GF-D8 (cell line): Measurements from ENCODE around the gene PCDH1.

Source experiments
- DNase-seq: peaks from one replicate; lab custom pipeline; 2025; lab: John Stamatoyannopoulos, UW

The PCDH1 gene

DNA sequence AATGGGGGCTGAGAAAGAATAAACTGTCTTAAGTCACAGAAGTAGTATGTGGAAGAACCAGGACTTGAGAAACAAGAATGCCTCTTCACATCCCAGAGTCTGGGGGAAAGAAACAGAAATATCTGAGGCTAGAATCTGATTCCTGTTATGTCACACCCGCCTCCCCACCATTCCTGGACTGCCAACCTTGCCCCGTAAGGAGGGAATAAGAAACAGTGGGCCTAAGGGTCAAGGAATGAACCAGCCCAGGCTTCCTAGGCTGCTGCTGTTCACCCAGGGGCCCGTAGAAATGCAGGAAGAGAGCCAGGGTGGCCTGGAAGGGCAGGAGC lies 4.3 kb downstream of the PCDH1 start:
- no peak for DNase-seq

DNA sequence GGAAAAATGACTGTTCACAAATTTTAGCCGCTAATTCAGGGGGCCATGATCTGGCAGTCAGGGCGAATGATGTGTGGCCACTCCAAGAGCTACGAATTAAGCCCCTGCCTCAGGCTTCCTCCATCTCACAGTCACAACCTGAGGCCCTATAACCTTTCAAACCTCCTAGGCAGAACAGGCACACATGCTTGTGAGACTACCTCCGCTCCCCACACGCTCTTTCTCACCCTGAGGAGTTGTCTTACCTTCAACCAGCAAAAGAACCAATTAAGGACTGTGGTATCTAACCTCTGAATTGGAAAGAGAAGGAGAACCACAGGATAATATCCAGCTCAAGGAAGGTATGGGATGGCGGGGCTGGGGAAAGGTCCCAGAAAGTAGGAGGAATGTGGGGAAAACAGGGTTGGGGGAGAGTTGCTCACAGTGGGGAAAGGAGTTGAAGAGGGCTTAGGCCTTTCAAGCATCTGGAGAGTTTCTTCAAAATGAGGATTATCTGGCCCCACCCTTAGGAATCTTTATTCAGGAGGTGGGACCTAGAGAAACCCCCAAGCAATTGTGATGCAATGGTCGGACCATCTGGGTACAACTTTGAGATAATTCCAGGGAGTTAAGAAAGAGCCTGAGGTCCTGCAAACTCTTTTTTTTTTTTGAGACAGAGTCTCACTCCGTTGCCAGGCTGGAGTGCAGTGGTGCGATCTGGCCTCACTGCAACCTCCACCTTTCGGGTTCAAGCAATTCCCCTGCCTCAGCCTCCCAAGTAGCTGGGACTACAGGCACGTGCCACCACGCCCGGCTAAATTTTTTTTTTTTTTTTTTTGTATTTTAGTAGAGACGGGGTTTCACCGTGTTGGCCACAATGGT lies 5.5 kb downstream of the PCDH1 start:
- DNase-seq, result no peak

DNA sequence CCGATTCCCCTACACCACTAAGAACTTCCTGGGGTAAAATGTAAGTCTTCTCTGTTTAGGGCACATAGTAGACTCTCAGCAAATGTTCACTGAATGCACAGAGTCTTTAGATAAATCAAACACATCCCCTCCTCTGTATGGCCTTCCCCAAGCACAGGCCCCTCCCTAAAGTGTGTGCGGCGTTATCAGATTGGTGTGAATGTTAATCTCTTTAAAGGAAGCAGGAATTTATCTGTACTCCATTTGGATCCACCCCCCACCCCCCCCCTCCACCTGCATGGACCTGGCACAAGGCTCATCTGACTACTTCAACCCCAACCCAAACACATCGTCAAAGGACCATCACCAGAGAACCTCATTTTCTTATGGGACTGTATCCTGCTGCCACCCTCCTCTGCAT lies 6.3 kb downstream of the PCDH1 start:
- DNase-seq, result no peak

DNA sequence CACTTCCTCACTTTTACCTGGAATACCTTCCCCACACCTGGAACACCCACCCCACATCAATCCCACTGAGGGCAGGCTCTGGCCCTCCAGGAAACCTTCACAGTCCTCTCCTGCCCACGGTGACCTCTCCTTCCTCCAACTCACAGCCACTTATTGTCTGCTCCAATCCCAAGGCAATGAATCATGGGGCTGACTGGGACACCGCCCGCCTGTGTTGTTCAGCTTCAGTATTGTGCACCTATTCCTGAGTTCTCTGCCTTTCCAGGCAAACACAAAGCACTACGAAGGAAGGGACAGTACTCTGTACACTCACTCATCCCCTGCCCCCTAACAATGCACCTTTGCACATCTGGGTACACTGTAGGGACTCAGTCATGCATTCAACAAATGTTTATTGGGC lies 7.3 kb downstream of the PCDH1 start:
- DNase-seq, result no peak

DNA sequence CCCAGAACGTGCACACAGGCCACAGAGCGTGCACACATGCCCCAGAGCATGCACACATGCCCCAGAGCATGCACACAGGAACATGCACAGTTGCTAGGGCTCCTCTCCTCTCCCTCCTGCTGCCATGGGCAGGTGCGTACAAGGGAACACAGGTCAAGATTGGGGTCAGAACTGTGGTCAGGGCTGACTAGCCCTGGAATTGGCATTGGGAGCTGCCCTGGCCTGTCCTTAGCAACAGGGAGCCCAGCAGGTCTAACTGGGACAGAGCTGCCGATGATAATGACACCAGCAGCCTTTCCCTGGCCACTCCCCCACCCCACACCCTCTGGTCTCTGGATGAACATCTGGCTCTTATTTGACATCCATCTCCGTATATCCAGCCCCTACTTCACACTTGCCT lies 8.0 kb downstream of the PCDH1 start:
- no peak for DNase-seq

DNA sequence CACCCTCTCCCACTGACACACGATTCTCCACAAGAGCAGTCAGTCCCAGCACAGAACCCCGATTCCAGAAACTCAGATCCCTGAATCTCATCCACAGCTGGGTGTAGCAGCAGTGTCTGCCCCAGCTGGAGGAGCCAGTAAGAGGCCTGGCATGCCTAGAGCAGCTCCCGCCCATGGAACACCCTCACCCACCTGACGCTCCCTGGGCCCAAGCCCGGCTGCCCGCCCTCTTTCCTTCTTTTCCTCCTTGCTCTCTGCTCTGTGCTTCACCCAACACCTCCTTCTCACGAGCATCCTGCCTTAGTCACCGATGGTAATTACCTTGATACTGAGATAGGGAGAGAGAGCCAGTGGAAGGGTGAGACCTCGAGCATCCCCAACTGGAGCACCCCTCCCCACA lies 8.7 kb downstream of the PCDH1 start:
- DNase-seq, result no peak

DNA sequence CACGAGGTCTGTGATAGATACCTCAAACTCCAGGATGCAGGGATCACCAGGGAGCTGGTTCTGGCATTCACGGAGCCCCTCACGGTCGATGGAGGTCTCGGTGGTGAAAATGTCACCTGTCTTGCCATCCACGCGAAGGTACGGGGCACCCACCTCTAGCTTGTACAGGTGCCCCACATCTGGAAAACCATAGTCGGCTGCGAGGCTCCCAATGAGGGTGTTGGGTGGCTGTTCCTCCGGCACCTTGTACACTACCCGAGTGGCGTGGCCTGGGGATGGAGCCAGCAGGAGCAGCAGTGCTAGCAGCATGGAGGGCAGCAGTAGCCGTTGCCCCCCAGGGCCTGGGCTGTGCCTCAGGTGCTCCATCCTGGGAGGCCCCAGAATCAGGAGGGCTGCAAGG lies 9.2 kb downstream of the PCDH1 start:
- DNase-seq, result no peak

DNA sequence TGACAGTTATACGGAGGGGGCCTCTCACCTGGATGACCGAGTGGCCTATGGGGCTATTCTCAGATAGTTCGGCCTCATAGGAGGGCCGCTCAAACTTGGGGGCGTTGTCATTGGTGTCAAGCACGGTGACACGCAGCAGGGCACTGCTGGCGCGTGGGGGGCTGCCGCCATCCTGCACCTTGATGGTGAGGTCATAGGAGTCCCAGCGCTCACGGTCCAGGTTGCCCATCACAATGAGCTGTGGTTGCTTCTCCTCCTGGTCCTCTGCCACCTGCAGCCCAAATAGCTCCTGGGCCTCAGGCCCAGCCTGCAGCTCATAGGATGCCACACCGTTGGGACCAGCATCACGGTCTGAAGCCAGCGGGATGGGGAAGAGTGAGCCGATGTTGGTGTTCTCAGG lies 9.7 kb downstream of the PCDH1 start:
- DNase-seq, result no peak

DNA sequence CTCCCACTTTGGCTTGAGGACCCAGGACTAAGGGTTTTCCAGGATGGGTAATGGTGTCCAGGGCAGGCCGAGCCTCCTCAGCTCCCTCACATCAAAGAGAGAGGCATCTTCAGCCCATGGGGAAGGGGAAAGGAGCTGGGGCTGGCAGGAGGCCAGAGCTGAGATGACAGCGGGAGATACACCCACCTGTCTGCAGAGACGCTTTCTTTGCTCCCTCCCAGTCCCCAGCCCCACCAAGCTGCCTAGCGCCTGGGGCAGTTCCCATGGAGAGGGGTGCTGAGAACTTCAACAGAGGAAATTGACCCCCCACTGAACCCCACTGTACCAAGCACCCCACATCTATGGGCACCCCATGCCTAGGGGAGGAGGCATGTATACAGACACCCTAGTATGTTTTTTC lies 10.6 kb downstream of the PCDH1 start:
- no peak for DNase-seq

DNA sequence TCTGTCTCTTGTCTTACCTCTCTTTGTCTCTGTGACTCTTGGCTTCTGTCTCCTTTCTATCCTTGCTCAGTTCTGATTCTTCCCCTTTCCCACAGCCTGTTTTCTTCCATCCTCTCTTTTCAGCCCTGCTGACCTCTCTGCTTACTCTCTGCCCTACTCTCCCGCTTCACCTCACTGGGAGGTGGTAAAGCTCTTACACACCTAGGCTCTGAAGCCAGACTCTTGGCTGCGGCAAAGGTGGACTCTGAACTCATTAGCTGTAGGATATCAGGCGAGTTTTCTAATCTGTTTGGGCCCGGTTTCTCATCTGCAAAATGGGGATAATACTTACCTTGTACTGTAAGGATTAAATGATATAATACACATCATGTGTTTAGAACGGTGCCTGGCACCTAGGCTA lies 11.1 kb downstream of the PCDH1 start:
- DNase-seq, result no peak

DNA sequence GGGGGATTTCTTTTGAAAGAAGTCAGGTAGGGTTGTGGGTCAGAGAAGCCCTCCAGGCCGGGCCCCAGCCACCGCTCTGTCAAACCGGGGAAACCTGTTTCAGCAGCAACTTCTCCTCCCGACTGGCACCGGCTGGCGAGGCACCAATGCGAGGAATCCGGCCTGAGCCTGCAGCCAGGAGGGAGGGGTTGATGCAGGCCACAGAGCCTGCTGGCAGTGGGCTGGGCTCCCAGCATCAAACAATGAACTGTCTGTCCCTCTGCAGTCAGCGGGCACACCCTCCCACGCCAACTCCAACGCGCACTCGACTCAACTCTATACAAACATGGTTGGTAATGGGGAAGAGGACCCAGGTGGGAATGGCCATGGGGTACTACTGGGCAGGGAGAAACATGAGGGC lies 12.1 kb downstream of the PCDH1 start:
- no peak for DNase-seq

DNA sequence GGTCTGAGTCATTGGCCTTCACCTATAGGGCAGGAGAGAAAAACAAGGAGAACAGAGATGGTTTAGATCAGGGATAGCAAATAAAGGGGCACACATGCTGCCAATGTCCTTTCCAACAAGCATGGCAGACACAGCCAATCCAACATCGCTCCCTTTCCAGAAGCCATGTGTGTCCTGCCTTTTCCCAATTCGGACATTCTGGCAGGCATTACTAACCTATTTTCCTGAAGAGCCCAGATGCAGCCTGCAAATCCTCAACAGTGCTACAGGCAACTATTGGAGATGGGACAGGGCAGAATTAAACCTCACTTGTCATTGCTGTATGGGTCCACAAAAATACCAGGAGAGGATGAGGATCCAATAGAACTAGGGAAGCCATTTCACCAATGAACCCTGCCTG lies 12.8 kb downstream of the PCDH1 start:
- DNase-seq, result no peak

DNA sequence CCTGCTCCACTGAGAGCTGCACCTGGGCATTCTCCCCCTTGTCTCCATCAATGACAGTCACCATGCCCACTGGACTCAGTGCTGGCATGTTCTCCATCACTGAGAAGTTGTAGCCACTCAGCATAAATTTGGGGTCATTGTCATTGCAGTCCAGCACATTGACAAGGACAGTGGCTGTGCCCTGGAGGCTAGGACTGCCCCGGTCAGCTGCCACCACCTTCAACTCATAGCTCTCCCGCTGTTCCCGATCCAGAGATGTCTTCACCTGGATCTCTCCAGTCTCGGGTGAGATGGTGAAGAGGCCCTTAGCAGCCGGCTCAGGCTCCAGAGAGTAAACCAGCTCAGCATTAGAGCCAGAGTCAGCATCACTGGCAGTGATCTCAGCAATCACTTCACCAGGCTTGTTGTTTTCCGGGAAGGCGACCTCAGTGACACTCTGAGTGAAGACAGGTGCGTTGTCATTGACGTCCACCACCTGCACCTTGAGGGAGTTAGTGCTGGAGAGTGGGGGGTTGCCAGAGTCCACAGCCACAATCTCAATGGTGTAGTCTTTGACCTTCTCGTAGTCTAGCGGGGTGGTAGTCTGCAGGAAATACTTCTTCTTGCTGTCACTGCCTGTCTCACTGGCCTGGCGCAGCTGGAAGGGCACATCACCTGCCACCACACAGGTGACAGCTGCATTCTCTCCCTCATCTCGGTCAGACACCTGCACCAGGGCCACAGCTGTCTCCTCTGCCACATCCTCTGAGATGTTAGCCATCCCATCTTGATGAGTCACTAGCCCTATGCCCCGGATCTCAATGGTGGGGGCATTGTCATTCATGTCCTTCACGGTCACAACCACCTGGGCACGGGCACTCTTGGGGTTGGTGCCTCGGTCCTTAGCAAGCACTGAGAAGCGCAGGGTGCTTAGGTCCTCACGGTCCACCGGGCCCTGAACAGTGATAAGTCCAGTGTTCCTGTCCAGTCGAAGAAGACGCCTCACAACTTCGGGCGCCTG lies 13.5 kb downstream of the PCDH1 start:
- DNase-seq, result no peak

DNA sequence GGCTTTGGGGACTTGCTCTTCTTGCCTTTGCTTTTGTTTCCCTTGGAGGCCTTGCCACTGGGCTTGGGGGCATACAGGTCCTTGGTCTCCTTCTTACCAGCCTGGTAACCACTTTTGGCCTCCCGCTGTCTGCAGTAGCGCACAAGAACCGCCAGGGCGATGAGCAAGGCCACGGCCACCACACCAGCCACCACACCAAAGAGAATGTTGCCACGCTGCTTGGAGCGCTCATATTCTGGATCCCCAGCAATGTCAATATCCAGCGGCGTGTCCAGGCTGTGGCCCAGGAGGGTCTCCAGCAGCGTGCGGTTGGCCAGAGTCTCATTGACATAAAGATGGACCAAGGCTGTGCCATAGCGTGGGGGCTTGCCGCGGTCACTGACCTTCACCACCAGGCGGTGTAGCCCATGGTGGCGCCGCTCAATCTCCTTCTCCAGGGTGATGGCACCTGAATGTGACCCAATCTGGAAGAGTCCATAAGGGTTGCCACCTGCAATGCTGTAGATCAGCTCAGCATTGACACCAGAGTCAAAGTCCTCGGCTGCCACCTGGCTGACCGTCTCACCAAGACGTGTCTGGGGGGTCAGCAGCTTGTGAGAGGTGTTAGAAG lies 14.5 kb downstream of the PCDH1 start:
- no peak for DNase-seq

DNA sequence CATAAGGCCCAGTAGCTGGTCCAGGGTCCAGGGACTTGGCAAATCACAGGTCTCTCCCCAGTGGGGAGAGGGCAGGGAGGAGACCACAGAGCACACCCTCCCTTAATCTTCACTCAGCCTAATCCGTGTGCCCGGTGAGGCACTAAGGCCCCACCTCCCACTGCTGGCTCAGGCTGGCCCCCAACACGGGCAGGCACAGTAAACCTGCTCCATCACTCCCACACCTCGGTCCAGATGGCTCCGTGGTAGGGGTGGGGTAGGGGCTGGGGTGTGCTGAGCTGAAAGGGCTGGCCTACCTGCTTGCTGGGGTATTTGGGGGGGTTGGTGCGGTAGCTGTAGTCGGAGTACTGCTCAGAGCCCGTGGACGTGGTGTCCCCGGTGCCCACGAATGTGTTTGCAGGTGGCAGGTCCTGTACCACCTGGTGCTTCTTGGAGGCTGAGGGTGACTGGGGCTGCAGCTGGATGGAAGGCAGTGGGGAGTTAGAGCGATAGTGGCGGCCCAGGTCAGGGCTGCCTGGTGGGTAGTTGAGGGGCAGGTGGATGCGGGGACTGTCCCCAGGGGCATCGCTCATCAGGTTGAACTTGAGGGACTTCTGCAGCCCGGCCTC lies 15.2 kb downstream of the PCDH1 start:
- DNase-seq, result no peak

DNA sequence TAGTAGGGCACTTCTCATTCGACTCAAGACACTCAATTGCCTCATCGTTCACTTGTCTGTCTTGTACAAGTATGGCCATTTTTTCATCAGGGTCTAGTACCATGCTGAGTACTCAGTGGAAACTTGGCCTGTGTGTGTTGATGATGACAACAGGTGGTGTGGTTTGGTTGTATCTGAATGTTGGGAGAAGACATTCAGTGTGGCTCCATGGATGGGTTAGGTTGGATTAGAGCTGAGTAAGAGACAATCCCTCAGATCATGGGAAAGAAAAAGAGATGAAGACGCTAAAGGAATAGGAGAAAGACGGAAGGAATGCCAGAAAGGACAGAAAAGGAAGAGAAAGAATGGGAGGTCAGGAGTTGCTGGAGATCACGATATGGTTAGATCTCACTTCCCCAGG lies 17.0 kb downstream of the PCDH1 start:
- DNase-seq, result no peak

DNA sequence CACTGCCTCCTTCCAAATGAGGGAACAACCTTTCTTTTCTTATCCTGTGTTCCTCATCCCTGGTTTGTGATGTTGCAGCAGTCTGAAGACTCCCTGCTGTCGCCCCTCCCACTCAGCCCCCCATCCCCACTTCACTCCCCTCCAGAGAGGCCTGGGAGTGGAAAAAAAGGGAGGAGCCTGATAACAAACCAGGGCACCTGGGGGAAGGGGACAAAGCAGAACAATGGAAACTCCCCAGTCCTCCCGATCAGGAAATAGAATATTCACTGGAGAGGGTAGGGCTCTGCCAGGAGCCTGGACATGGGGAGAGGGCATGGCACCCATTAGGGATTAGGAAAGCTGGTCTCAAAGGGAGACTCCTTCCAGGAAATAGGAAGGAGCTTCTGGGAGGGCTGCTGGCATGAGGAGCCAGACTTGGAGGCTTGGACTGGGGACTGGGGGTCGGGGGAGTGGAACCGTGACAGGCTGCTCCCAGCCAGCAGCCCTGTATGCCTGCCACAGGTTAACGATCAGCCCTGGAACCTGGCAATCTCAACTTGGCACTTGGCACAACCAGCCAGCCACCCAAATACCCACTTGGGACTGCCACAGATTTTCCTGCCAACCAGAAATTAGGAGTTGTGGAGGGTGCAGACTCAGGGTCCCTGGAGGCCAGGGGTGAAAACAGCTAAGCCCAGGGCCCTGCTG lies 20.0 kb downstream of the PCDH1 start:
- DNase-seq, result no peak

DNA sequence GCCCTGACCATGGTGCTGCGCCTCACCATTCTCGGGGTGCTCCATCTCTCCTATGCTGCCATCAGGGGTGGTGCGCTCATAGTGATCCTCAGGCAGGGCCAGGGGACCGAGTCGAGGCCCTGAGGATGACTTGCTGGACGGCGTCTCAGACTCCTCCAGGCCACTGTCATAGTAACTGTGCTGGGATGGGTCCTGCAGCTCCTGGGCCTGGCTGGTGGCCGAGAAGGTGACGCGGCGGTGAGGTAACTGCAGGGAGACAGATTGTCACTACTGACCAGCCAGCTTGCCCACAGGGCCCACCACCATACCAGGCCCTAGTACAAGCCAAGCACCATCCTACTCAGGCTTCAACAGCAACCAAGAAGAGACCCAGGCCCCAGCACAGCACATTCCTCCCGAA lies 21.0 kb downstream of the PCDH1 start:
- no peak for DNase-seq

DNA sequence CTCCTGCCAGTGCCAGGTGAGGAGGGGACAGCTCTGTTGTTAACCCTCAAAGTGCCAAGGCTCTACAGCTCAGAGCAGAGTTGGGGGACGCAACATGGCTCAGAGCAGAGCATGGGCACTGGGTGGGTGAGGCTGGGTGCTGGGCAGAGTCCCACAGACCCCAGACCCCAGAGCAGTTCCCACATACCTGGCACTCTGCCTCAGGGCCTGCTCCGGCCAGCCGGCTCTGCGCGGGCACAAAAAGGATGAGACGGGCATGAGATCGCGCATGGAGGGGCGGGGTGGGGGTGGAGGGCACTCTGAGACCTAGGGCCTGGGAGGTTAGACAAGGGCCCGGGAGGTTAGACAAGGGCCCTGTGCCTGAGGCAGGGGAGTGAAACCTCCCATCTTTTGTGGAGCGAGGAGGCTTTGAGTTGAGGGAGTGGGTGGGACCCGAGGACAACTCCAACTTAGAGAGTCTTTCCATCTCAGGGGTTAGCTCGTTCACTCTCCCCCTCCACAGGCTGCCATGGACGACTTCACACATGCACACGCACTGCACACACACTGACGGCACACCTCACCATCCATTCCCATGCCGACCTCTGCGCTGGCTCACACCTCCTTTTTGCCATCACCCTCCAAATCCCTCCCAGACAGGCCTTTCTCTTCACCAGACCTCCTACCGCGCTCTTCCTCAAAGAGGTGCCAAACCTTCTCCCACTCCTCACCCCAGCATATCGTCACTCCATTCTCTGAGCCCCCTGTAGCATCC lies 22.0 kb downstream of the PCDH1 start:
- no peak for DNase-seq

DNA sequence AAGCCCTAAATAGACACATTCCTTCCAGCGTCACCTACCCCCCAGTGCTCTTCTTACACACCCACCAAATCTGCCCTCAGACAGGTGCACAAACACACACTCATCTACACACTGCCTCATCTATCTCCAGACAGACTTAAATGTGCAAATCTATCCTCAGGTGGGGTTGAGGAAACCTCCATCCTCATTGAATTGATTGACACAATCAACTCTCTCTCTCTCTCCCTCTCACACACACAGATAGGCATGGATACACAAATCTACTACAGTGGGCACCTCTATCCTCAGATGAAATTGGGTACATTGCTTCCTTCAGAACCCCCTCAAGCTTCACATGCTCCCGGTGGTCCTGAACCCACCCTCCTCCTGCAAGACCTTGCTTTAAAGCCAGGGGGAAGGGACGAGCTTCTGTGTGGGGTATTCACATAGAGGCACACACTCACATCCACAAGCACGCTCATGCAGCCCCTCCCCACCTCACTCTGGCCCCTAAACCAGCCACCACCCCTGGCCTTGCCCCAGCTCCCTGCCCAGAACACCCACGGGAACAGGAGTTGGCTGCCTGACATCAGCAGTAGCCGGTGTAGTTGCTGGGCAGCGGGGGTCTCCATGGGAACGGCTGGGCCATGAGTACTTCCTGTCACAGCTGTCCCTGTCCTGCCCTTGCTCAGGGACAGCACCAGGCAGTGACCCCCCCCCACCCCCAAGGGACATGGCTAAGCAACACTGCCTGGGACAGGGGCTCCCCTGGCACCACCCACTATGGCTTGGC lies 22.8 kb downstream of the PCDH1 start:
- no peak for DNase-seq
